ENCODE results near the gene BCR.

The BCR gene

DNA sequence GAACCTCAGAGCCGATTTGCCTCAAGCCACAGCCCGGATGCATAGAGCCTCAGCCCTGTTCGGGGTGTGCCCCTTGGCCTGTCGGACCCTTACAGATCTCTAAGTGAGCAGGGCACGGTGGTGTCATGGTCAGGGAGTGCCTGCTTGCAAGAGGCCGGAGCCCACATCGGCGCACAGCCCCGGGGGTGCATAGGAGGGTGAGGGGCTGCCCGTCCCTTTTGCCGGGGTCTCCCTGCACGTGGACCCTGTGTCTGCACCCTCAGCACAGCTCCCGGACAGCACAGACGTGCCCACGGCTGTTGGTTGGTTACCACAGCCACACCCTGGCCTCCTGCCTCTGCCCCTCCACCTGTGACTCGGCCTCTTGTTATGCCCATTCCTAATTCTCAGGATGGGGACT is 28.5 kb upstream of the BCR start:
- no peak for DNase-seq (ENCODE audit: low read depth)

DNA sequence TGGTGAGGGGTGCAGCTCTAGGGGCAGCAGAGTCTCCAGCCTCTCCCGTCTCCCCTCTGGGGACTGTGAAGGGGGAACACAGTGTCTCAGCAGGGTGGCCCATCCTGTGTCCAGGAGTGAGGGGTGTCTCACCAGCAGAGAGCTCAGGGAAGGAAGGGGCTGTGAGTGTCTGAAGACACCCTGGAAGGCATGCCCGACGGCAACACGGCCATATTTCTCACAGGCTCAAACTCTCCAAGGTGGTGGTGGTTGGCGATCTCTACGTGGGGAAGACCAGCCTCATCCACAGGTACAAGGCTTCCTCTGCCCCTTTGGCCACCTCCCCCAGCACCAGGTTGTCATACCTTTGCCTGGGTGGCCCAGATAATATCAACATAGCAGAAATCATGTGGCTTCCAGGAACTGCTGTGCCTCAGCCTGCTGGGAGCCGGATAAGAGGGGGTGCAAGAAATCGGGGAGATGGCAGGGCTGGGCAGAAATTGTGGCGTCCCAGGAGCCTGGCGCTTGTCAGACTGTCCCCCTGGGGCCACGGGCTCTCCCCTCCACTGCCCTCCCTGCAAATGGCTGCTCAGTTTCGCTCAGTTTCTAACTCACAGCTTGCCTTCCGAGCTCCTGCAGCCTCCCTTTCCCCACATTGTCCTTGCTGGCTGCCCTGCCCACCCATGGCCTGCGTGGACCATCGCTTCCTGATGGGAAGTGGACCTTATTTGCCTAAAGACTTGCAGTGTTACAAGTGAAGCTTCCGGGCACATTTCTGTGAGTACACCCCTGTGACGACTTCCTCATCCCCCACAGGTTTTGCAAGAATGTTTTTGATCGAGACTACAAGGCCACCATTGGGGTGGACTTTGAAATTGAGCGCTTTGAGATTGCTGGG is 27.8 kb upstream of the BCR start:
- DNase-seq (ENCODE audit: low read depth) = no peak

DNA sequence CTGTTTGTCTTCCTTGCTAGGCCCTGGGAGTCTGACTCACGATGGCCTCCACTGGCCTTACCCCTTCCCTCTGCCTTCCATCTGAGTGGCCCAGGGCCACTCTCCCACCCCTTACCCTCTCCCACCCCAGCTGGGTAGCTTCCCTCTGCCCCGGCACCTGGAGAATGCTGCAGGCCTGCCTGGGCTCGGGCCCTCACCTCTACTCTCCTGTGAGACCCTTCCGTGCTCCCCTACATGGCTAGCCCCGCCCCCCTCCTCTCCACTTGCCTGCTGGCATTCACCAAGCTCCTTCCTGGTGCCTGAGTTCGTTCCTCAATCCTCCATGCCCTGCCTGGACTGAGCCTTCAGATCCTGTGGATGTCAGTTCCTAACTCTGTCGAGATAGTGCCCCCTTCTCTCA is 26.3 kb upstream of the BCR start:
- DNase-seq (ENCODE audit: low read depth) = no peak

DNA sequence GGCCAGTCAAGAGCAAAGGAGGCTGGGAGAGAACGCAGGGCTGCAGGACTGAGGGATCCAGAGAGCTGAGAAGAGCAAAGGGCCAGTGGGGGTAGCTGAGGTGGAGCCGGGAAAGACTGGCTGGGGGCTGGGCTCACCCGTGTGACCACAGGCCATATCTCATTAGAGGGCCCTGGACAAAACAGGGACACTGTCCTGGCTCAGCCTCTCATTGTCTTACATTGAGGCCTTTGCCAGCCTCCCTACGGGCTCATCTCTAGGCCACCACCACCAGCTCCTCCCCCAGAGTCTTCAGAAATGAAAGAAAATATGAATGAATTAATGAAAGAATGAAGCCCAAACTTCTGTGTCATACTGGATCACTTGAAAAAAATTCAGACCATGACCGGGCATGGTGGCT is 25.8 kb upstream of the BCR start:
- DNase-seq (ENCODE audit: low read depth) = no peak

DNA sequence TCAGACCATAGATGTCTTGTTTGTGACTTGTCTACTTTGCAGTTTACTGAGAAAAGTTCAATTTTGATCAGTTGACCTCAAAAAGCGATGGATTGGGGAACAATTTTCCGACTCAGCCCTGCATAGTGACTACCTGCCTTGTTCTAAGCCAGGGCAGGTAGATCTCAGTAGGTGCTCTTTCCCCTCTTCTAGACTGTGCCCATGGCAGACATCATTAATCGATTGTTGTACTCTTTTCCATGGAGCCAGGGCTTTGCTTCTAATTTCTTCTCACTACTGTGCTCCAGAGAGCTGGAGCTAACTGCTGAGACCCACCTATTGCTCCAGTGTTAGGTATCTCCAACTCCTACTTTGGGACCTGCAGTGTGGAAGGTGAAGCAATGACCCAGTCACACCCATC is 25.2 kb upstream of the BCR start:
- no peak for DNase-seq (ENCODE audit: low read depth)

DNA sequence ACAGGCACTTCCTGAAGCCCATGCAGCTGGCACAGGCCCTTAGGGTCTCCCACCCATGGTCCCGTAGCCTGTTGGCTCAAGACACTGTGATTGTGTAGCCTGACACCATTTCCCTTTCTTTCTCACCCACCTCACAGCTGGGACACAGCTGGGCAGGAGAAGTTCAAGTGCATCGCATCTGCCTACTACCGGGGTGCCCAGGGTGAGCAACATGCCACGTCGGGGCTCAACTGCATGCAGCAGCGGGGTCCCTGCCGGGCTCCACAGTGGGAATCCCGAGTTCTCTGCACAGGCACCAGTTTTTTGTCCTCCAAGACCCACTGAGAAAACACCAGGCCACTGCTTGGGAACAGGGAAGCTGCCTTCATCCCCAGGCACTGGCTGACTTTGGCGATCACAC is 24.5 kb upstream of the BCR start:
- no peak for DNase-seq (ENCODE audit: low read depth)

DNA sequence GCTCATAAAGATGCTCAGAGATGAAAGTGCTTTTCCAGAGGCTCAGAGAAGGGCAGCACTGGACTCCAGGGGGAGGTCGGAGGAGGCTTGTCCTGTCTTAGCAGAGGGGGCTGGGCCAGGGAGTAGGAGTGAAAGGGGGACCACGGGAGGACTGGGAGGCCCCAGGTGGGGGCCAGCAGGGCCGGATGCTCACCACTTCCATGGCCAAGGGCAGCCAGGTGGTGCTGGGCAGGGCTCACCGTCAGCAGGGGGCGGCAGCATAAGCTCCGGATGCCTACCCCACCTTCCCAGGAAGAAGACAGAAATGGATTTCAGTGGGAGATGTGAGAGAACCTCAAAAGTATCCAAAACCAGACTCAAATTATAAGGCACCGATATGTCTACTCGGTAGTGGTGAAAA is 24.0 kb upstream of the BCR start:
- no peak for DNase-seq (ENCODE audit: low read depth)

DNA sequence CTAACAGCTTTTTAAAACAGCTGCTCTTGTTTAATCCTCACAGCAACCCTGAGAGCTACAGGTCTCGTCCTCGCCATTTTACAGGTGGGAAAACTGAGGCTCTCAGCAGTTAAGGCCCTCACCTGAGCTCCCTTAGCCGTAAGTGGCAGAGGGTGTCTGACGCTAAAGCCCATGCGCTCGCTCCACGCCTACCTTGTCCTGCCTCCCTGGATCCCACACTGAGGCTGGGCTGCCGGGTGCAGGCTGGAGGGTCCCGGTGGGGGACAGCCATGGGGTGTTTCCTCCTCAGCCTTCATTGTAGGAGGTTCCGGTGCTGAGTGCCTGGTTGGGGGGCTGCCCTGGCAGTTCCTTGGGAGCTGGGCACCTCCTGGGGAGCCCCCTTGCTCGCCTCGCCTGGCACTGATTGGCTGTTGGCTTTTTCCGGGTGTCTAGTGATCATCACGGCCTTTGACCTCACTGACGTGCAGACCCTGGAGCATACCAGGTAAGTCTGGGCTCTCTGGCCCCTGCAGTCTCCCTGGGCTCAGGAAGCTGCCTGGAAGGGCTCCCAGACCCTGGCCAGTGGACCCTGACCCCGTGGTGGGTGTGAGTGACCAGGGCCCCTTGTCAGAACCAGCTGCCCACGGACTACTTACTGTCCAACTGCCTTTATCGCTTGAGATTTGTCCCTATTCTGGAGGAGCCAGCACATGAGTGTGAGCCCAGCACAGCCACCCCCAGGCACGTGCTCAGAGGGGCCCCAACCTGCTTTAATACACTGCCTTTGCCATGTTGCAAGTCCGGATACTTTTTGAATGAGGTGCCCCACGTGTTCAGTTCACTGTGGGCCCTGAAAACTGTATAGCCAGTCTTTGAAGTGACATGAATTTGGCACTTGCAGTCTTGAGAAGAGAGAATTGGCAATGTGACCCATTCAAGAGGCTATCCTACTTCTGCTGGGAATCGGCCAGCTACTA is 22.5 kb upstream of the BCR start:
- no peak for DNase-seq (ENCODE audit: low read depth)

DNA sequence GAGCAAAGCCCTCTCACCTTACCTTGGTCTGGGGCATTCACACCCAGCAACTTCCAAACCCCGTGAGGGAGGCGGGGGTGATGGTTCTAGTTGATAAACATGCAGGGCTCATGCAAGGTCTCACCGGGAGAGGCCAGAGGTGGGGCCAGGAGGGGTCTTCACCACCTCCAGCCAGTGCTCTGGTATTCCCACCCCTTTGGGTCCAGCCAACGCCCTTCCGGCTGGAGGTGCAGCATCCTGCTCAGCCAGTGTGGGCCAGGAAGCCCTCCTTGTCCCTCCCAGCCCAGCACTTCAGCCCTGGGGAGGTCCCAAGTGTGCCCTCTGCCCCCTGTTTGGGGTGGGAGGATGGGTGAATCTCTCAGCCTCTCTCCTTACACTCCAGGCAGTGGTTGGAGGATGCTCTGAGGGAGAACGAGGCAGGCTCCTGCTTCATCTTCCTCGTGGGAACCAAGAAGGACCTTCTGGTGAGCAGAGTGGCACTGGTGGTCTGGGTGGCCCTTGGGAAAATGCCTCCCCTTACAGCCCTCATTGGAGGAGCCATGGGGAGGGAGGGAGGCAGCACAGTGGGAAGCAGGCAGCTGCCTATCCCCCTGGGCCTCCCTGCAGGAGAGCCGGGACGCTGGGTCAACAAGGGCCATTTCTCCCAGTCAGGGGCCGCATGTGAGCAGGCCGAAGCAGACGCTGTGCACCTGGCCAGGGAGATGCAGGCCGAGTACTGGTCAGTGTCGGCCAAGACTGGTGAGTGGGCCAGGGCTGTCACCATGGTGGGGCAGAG is 21.6 kb upstream of the BCR start:
- no peak for DNase-seq (ENCODE audit: low read depth)

DNA sequence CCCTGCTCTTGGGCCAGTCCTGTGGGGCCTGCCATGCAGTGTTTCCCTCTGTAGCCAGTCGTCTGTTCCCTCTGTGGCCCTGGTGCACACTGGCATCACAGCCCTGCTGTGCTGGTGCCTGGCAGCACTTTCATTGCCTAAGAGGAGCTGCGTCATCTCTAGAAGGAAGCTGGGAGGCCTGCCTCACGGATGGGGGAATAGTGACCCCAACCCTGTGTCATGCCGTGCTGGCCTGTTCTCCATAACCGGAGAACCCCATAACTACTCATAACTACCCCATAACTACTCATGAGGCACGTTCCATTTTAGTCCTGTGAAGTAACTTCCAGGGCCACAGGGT is 21.0 kb upstream of the BCR start:
- DNase-seq (ENCODE audit: low read depth) = no peak

DNA sequence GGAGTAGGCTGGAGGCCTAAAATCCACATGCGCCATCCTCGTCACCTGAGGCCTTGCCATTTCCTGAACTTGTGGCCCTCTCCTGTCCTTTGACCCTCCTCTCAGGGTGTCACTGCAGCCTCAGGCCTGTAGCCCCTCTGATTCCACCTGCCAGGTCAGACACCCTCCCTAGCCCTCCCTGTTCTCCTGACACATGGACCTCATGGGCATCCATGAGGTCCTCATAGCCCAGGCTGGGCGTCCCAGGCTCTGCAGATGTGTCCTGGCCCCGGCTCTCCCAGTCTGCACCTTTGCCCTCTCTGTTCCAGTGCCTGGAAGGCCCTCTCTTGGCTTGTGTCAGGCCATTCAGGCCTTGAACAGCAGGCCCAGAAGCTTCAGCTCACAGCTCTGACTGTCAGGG is 19.3 kb upstream of the BCR start:
- no peak for DNase-seq (ENCODE audit: low read depth)

DNA sequence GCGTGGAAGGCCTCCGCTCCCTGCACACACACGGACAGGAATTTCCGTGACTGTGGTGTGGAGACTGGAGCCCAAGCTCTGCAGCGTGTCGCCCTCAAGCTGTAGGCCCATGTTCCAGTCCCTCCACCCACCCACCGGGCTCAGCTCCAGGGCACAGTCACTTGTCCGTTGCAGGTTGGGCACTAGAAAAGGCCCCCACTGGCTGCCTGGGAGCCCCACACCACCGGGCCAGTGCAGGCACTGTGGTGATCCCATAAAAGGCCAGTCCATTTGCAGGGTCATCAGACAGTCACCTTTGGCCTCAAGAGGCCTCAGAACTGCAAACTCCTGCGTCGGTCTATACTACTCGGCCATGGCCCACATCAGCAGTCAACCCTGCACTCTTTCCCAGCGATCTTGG is 18.7 kb upstream of the BCR start:
- no peak for DNase-seq (ENCODE audit: low read depth)

DNA sequence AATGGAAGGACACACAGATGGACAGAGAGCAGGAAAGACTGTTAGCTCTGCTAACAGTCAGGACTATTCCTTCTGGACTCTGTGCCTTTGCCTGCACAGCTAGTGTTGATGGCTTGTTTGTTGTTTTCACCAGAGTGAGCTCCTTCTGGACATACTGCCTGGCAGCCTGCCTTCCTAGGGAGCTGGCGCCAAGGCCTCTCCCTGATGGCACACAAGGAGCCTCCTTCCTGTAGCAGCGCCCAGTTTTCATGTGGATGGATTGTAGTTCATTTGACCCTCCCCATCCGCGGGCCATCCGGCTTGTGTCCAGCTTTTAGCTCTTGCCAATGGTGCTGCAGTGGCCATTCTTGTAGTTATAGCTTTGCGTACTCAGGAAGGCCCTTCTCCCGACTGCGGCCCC is 16.6 kb upstream of the BCR start:
- no peak for DNase-seq (ENCODE audit: low read depth)

DNA sequence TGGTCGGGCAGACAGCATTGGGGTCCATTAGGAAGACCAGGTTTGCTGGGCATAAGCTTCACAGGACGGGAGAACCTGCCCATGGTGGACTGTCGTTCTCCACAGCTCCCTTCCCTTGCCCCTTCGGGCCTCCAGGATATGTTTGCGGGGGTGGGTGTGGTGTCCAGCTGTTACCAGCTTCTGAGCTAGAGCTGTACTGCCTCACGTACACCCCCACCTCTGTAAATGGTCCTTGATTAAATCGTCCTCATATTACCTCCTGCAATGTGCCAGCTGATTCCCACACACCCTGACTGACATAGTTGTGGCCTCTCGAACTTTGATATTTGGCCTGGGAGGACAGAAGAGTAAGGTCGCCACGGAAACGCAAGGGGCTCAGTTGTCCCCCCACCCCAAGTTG is 16.2 kb upstream of the BCR start:
- no peak for DNase-seq (ENCODE audit: low read depth)

DNA sequence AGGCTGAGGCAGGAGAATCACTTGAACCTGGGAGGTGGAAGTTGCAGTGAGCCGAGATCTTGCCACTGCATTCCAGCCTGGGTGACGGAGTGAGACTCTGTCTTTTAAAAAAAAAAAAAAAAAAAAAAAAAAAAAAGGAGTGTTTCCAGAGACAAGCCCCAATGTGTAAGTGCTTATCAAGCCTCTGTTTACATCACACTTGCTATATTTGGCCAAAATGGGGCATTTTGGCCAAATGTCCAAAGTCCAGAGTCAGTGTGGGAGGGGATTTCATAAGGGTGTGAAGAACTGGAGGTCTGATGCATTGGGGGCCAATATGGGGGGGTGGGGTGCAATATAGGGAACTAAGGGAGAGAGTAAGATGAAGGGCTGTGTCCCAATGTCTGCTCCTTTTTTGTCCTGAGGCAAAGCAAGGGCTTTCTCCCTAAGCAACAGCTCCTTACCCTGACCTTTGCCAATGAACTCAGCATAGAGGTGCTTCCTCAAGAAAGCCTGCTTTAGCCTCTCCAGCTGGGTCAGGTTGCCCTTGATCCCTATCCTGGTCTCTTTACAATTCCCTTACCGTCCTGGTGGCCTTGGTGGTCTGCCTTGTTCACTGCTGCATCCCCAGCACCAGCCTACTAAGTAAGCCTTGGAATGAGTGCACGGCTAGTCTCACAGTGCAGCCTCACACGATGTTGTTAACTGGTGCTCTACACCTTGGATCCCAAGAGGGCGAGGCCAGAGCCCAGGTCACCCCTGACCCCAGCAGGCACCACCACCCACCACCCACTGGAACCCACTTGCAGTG is 14.1 kb upstream of the BCR start:
- DNase-seq (ENCODE audit: low read depth) = no peak

DNA sequence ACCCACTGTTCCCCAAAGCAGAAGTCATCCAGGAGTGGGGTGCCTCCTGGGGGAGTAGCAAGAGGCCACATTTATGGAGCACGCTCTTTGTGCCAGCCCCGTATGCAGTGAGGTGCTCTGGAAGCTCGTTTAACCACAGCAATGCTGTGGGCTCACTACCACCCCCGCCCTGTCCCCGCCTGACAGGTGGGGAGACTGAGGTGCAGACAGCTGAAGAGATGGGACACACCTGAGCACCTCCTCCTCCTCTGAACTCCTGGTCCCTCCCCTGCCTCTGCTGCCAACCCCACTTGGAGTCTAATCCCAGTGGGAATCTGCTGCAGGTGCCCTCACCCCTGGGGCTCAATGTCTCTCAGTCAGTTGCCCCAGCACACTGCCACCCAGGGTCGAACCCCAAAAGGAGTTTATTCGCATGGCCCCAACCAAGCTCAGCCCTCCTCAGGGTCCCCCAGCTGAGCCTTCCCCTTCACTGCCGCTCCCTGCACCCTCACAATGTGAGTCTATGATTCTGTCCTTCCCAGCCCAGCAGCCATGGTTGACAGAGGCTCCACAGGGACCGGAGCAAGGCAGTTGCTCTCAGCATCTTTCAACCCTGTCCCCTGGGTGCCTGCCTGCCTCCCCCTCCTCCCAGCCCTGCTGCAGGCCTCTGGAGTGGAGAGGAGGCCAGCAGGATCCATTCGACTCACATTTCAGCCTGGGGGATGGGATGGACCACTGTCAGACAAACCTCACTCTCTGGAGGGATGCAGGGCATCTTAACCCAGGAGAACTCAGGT is 13.3 kb upstream of the BCR start:
- no peak for DNase-seq (ENCODE audit: low read depth)

DNA sequence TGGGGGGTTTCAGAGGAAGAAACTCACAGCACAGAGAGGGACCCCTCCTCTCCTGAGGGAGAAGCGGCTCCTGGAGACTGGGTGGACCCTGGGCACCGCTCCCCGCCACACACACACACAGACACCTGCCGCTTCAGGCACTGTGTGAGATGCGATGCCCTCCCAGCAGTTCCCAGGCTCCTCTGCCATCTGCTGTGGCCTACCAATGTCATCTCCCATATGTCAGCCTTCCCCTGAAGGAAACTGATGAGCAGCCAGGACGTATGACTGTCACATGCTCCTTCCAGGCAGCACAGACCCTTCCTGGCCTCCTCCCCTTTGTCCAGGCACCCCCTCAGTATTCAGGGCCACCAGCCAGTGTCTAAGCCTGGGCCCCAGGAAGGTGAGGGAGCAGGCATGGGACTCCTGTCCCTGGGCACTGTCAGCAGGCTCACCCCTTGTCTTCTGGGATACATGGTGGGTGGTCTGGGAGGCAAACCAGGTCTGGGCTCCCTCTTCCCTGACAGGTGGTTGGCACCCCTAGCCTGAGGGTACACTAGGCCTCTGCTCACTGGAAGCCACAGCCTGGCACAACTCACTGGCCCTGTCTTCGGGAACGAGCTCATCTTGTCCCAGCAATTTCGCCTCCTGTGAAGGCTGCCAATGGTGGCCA is 11.8 kb upstream of the BCR start:
- DNase-seq (ENCODE audit: low read depth) = no peak

DNA sequence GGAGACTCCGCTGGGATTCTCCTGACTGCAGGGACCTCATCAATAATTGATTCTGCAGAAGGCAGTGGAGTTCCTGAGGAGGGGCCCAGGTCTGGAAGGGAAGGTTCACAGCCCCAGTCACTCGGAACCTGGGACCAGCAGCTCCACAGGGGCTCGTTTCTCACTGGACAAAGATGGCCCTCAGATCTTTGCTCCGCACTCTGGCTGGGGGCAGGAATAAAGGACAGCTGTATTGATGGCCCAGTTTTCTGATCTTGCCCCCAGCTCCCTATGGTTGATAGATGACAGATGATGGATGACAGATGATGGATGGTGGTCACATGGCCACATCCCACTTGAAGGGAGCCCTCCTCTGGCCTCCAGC is 11.3 kb upstream of the BCR start:
- no peak for DNase-seq (ENCODE audit: low read depth)

DNA sequence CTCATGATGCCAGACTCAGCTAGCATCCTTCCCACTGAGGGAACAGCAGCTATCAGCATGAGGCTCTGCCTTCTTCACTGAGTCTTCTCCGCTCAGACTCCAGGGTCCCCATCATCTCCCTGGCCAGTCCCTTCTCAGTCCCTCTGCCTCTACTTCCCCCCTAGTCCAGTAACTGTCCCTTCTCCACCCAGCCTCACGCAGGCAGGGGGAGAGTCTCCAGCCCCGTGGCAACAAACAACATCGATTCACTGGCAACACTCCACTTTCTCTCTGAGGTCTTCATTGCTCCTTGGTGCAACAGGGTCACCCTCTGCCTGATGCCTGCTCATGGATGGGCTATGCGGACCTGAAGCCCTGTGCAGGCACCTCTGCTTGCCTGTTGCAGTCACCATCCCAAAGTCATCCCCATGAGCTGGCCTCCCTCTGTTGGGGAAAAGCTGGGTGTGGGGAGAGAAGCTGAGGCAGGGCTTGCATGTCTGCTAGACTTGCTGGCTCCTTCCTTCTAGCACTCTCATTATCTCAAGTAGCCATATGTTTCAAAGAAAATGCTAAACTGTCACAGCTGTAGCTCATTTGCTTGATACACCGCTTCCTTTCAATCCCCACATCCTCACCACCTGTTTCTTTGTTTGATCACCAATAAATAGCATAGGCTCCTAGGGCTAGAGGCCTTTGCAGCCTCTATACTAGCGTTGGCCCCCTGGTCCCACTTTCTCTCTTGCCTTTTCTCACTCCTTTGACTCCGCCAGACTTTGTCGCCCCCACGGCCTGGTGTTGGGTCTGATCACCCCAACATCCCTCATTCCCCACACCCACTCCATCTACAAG is 4.3 kb upstream of the BCR start:
- no peak for DNase-seq (ENCODE audit: low read depth)

DNA sequence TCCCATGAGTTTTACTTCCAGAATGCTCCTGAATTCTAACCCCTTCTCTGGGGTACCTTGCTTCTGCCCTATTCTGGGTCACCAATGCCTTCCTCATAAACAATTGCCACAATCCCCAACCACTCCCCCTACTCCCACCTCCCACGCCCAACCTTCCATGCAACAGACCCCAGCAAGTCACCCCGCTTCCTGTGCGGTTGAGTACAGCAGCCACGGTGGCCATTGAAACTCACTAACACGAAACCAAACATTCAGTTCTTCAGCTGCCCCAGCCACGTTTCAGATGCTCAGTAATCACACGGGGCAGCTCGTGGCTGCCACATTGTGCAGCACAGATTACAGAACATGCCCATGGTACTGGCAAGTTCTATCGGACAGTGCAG is 3.7 kb upstream of the BCR start:
- DNase-seq (ENCODE audit: low read depth) = no peak

Data from stimulated activated CD8-positive, alpha-beta memory T cell treated with anti-CD3 and anti-CD28 coated beads, Interleukin-12 subunit alpha, Interleukin-12 subunit beta, amount 100 ng/mL, for 1 hour (primary cell).